Hepatocyte (in vitro differentiated cells): ENCODE results near the gene NDUFA8.

ENCODE experiments used
- CTCF ChIP-seq: fragments of 200-600 bp; sonication (generic); IDR thresholded peaks from 2 replicates; pipeline ENCODE4 v1.5.1; 2016; ENCODE audit warnings: antibody characterized with exemption, mild to moderate bottlenecking; ENCODE audit not compliant: poor library complexity
- EZH2 ChIP-seq: fragments of 200-600 bp; sonication (generic); IDR thresholded peaks from 2 replicates; pipeline ENCODE4 v1.6.1; 2016; ENCODE audit warnings: antibody characterized with exemption, mild to moderate bottlenecking, borderline replicate concordance
- EZH2phosphoT487 ChIP-seq: fragments of 200-600 bp; sonication (generic); IDR thresholded peaks from one replicate; pipeline ENCODE4 v1.6.1; 2018; ENCODE audit warnings: antibody characterized with exemption, mild to moderate bottlenecking, low read depth, moderate library complexity; ENCODE audit not compliant: unreplicated experiment, severe bottlenecking

DNA sequence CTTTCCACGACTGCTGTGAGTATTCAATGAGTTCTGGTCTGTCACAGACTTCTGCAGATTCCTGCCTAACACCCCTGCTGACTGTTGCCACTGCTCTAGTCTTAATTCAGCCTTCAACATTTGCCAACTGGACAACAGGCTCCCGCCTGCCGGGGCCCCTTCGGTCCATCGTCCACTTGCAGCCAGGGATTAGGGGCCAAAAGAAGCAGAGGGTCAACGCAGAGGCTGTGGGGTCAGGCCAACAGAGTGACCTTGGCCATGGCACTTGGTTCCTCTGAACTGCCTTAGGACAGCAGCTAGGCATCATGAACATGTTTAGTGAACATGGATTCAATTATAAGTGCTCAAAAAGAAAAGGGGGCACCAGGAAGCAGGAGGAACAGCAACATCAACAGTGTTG, 28.8 kb upstream of the NDUFA8 start:
- TF ChIP-seq EZH2: no peak
- no peak for TF ChIP-seq CTCF
- TF ChIP-seq EZH2phosphoT487: no peak
